GM10266 (cell line): Measurements from ENCODE around the gene HTRA2.
A peak's percentile ranks its signal among the peaks of the same experiment; 100 is the strongest.

Experiments
- DNase-seq: peaks from one replicate; pipeline ENCODE4 v3.0.0; 2012; ENCODE audit errors: extremely low spot score
- CTCF ChIP-seq: IDR thresholded peaks from 2 replicates; pipeline ENCODE4 v1.5.1; 2012; ENCODE audit warnings: mild to moderate bottlenecking, low read depth; ENCODE audit not compliant: control insufficient read depth, insufficient read depth; ENCODE audit errors: missing control alignments

The HTRA2 gene

DNA sequence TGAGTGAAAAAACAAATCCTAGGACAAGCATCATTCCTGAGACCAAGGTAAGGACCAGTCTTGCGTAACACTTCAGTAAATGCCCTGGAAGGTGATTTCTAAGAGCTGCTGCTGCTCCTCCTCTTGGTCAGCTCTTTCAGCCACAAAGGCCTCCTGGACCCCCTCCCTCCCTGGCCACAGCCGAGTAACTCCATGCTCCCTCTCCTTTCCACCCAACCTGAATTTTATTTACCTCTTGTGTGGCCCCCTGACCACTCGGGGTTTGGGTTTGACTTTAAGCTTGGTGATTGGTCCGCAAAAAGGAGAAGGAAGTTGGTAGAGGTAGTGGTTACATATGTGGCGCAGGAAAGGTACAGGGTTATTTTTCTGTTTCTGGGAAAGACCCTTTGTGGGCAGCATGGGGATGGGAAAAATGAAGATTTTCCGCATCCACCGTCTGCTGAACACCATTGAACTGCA, 9.2 kb downstream of the HTRA2 start:
- no peak for TF ChIP-seq CTCF
- DNase-seq, result peak; percentile 58

- TF ChIP-seq CTCF, result no peak
- no peak for DNase-seq
Observed at GRCh38 chr2:74540291-74540690, 10.6 kb downstream of the HTRA2 start.

DNA sequence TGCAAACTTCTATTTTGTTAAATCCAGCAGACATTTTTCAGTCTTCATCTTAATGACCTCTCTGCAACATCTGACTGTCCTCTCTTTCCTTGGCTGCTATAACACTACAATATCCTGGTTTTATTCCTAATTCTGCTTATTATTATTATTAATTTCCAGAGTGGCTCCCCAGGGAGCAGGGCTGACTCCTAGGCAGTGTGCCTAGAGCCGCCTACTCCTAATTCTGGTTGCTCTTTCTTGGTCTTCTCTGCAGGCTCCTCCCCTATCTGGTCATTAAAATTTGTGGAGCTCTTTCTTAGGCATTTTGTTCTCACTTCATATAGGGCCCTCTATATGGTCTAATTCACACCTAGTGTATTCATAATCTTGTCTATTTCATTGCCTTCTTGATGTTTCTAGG, 13.2 kb downstream of the HTRA2 start:
- no peak for DNase-seq
- TF ChIP-seq CTCF, result no peak

GRCh38 chr2:74544634-74545033, 14.9 kb downstream of the HTRA2 start:
- TF ChIP-seq CTCF, result peak; percentile 31
- DNase-seq, result peak; percentile 36

DNA sequence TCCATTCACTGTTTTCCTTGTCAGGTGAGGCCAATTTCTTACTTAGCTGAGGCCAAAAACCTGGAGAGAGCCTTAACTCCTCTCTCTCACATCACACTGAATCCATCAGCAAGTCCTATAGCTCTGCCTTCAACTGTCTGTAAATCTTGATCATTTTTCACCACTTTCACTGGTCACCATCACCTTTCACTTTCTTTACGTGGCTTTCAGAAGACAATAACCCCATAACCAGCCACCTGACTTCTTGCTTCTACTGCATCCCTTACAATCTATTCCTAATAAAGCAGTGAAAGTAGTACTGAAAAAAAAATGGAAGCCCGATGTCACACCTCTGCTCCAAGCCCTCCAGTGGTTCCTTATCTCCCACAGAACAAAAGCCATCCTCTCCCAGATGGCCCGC, 16.3 kb downstream of the HTRA2 start:
- DNase-seq, result no peak
- no peak for TF ChIP-seq CTCF

- TF ChIP-seq CTCF, result no peak
- no peak for DNase-seq
Observed at GRCh38 chr2:74548285-74548899, 18.7 kb downstream of the HTRA2 start.

DNA sequence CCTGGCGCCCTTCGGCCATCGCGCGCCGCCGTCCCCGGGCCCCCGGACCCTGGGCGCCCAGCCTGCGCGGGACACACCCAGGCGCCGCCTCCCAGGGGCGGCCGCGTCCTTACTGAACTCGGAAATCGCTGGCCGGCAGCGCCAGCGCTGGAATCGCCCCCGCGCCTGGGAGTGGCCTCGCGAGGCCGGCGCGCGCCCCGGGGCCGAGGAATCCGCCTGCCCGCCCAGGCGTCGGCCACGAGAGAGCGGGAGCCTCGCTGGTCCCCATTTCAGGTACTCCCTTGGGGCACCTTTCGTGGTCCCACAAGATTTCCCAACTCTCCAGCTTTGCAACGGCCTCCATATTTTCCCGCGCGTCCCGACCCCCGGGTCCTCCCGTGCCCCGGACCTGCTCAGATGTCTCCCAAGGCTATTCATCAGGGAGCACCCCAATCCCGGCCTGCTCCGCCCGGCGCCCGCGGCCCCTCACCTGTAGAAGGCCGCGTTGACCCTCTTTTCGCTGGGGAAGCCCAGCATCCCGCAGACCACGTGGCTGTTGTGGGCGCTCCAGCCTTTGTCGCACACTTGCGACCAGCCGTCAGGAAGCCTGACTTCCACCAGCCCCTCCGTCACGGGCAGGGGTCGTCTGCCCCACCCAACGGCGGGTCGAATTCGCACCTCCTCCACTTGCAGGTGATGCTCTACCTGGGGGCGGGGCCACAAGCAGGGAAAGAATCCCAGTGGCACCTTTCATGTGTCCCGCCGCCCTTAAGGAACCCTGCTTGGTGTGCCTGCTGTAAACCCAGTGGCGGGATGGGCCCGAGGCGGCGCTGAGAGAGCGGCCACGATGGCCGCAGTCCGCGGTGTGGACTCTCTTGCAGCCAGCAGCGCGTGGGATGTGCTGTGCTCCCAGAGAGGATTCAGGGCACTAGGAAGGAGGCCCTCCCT, 19.4 kb downstream of the HTRA2 start:
- peak; percentile 87 for DNase-seq
- no peak for TF ChIP-seq CTCF
